ENCODE data around the gene TSHZ1.
A peak's percentile ranks its signal among the peaks of the same experiment; 100 is the strongest.

TSHZ1 gene

GRCh38 chr18:75247611-75248421 lies 37.2 kb downstream of the TSHZ1 start:
- H3K9me2 ChIP-seq (replicated peaks; ENCODE audit: low read depth, low read length): no peaks in the 10 kb centered on the region
- H3K4me3 ChIP-seq (ENCODE audit: low read length, poor library complexity, severe bottlenecking): peak overlapping the region; percentile 72
- H3F3A ChIP-seq (ENCODE audit: low read depth): 0 out of 2 replicates have a peak, but pooled peaks cover 2% of the 10 kb centered on the region
- H3K9me3 ChIP-seq (ENCODE audit: insufficient read depth, low read depth, low read length): no peaks in the 10 kb centered on the region
- no peak overlapping the region for H2AFZ ChIP-seq (ENCODE audit: low read length)
- TF ChIP-seq CTCF (conservative IDR thresholded peaks at IDR 0.05; ENCODE audit: low read length): no peak
- no peak for TF ChIP-seq EZH2phosphoT487 (IDR thresholded peaks at IDR 0.05; ENCODE audit: borderline replicate concordance)
- H3K4me2 ChIP-seq (ENCODE audit: low read depth, low read length, poor library complexity, severe bottlenecking): peak overlapping the region; percentile 77
- H3K36me3 ChIP-seq (ENCODE audit: insufficient read depth, low read length): no peaks in the 10 kb centered on the region
- peaks cover 88% of the 10 kb centered on the region for H3K79me2 ChIP-seq (ENCODE audit: insufficient read depth, low read length)
- no peaks in the 10 kb centered on the region for H4K20me1 ChIP-seq (ENCODE audit: insufficient read depth, low read length, poor library complexity, severe bottlenecking)
- no peaks in the 10 kb centered on the region for H3K27me3 ChIP-seq (ENCODE audit: insufficient read depth, low read length, poor library complexity, severe bottlenecking)
- H3K4me1 ChIP-seq (ENCODE audit: insufficient read depth, low read length, poor library complexity, severe bottlenecking): peaks cover 28% of the 10 kb centered on the region
- peak overlapping the region; percentile 54 for H3K9ac ChIP-seq (ENCODE audit: low read depth, low read length, poor library complexity, severe bottlenecking)

GRCh38 chr18:75248426-75249174 lies 38.0 kb downstream of the TSHZ1 start:
- Histone ChIP-seq H3K9me3 (ENCODE audit: insufficient read depth, low read depth, low read length) (no peaks in the 10 kb centered on the region), H2AFZ (ENCODE audit: low read length) (no peak overlapping the region)

GRCh38 chr18:75249175-75249518 lies 38.5 kb downstream of the TSHZ1 start:
- H3K9me3 ChIP-seq (ENCODE audit: insufficient read depth, low read depth, low read length): no peaks in the 10 kb centered on the region
- no peak overlapping the region for H3K4me3 ChIP-seq (ENCODE audit: low read length, poor library complexity, severe bottlenecking)
- no peaks in the 10 kb centered on the region for H4K20me1 ChIP-seq (ENCODE audit: insufficient read depth, low read length, poor library complexity, severe bottlenecking)
- H3F3A ChIP-seq (ENCODE audit: low read depth): 0 out of 2 replicates have a peak, but pooled peaks cover 2% of the 10 kb centered on the region
- H3K79me2 ChIP-seq (ENCODE audit: insufficient read depth, low read length): peaks cover 88% of the 10 kb centered on the region
- TF ChIP-seq CTCF (conservative IDR thresholded peaks at IDR 0.05; ENCODE audit: low read length) (no peak), EZH2phosphoT487 (IDR thresholded peaks at IDR 0.05; ENCODE audit: borderline replicate concordance) (no peak)
- no peaks in the 10 kb centered on the region for H3K9me2 ChIP-seq (replicated peaks; ENCODE audit: low read depth, low read length)
- peaks cover 34% of the 10 kb centered on the region for H3K4me1 ChIP-seq (ENCODE audit: insufficient read depth, low read length, poor library complexity, severe bottlenecking)
- H3K4me2 ChIP-seq (ENCODE audit: low read depth, low read length, poor library complexity, severe bottlenecking): peak overlapping the region; percentile 77
- no peak overlapping the region for H2AFZ ChIP-seq (ENCODE audit: low read length)
- H3K27me3 ChIP-seq (ENCODE audit: insufficient read depth, low read length, poor library complexity, severe bottlenecking): no peaks in the 10 kb centered on the region
- H3K36me3 ChIP-seq (ENCODE audit: insufficient read depth, low read length): no peaks in the 10 kb centered on the region
- H3K9ac ChIP-seq (ENCODE audit: low read depth, low read length, poor library complexity, severe bottlenecking): no peak overlapping the region

More at GRCh38 chr18:75248426-75249174, 38.0 kb downstream of the TSHZ1 start:
- Histone ChIP-seq H3K27me3 (ENCODE audit: insufficient read depth, low read length, poor library complexity, severe bottlenecking) (no peaks in the 10 kb centered on the region), H3K79me2 (ENCODE audit: insufficient read depth, low read length) (peaks cover 88% of the 10 kb centered on the region), H3K4me3 (ENCODE audit: low read length, poor library complexity, severe bottlenecking) (peak overlapping the region; percentile 72), H3K9me2 (replicated peaks; ENCODE audit: low read depth, low read length) (no peaks in the 10 kb centered on the region), H4K20me1 (ENCODE audit: insufficient read depth, low read length, poor library complexity, severe bottlenecking) (no peaks in the 10 kb centered on the region), H3K36me3 (ENCODE audit: insufficient read depth, low read length) (no peaks in the 10 kb centered on the region), H3K4me1 (ENCODE audit: insufficient read depth, low read length, poor library complexity, severe bottlenecking) (peaks cover 32% of the 10 kb centered on the region), H3K4me2 (ENCODE audit: low read depth, low read length, poor library complexity, severe bottlenecking) (peak overlapping the region; percentile 77), H3F3A (ENCODE audit: low read depth) (0 out of 2 replicates have a peak, but pooled peaks cover 2% of the 10 kb centered on the region), H3K9ac (ENCODE audit: low read depth, low read length, poor library complexity, severe bottlenecking) (peak overlapping the region; percentile 54)
- TF ChIP-seq EZH2phosphoT487 (IDR thresholded peaks at IDR 0.05; ENCODE audit: borderline replicate concordance): no peak
- no peak for TF ChIP-seq CTCF (conservative IDR thresholded peaks at IDR 0.05; ENCODE audit: low read length)
